Stimulated activated effector memory CD8-positive, alpha-beta T cell treated with anti-CD3 and anti-CD28 coated beads, Interleukin-12 subunit alpha, Interleukin-12 subunit beta, amount 100 ng/mL, for 72 hours (primary cell): ENCODE results near the gene GPR176.

Source experiments
- ATAC-seq: fragments of 150-1000 bp; cut with Tn5 transposase; 2 replicates; pipeline ENCODE4 v1.10.0; 2021
- DNase-seq, 2 donors: peaks; one replicate each; pipeline ENCODE4 v3.0.0; 2021 to 2022; ENCODE audit warnings: low spot score in 2 of 2
- H3K27ac Mint-ChIP-seq: one replicate; pipeline ENCODE4 v1.8.0; 2022; ENCODE audit warnings: mild to moderate bottlenecking, mixed read lengths
- H3K36me3 Mint-ChIP-seq: one replicate; pipeline ENCODE4 v1.8.0; 2022; ENCODE audit warnings: mild to moderate bottlenecking, mixed read lengths
- H3K4me1 Mint-ChIP-seq: one replicate; pipeline ENCODE4 v1.8.0; 2022; ENCODE audit warnings: mixed read lengths
- H3K4me3 Mint-ChIP-seq: one replicate; pipeline ENCODE4 v1.8.0; 2022; ENCODE audit warnings: mild to moderate bottlenecking, mixed read lengths
- H3K9me3 Mint-ChIP-seq: one replicate; pipeline ENCODE4 v1.8.0; 2022; ENCODE audit warnings: mixed read lengths

The GPR176 gene

GRCh38 chr15:39752991-39753390 is 167.1 kb downstream of the GPR176 start:
- Mint-ChIP-seq H3K9me3 (no peaks in the 10 kb centered on the region), H3K27ac (no peak overlapping the region), H3K36me3 (no peaks in the 10 kb centered on the region), H3K4me3 (no peak overlapping the region), H3K4me1 (no peaks in the 10 kb centered on the region)
- DNase-seq (no peak), ATAC-seq (no peak)

DNA sequence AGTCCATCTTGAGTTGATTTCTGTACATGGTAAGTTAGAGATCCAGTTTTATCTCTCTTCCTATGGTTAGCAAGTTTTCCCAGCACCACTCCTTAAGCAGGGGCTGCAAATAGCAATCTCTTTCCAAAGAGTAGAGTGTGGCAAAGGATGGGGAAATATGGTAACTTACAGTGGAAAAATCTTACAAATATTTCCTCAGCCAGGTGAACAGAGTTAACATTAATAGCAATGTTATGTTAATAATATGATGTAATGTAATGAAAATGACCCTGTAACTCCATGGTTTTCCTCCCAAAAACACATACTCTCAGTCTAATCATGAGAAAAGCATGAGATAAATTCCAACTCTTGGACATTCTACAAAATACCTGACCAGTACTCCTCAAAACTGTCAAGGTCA is 167.8 kb downstream of the GPR176 start:
- Mint-ChIP-seq H3K4me1 (no peaks in the 10 kb centered on the region), H3K9me3 (no peaks in the 10 kb centered on the region), H3K36me3 (no peaks in the 10 kb centered on the region), H3K27ac (no peak overlapping the region), H3K4me3 (no peak overlapping the region)
- DNase-seq (no peak), ATAC-seq (no peak)
